Astrocyte of the cerebellum (primary cell): ENCODE results near the gene SEC16B.

Experiments used
- DNase-seq: peaks from one replicate; pipeline ENCODE4 v3.0.0-alpha.2; 2011; ENCODE audit warnings: low read depth
- H3K4me3 ChIP-seq: 2 replicates; pipeline ENCODE4 v1.5.1; 2011; ENCODE audit warnings: mild to moderate bottlenecking, low read depth, low read length, moderate library complexity
- CTCF ChIP-seq: IDR thresholded peaks from 2 replicates; pipeline ENCODE4 v1.5.1; 2012; ENCODE audit warnings: low read length, low read depth, moderate library complexity, mild to moderate bottlenecking; ENCODE audit errors: missing control alignments
- in situ Hi-C: cut with HindIII; loops from 2 replicates; pipeline ENCODE4 v1.10.0; 2017; ENCODE audit warnings: low sequenced_read_pairs

Gene SEC16B

DNA sequence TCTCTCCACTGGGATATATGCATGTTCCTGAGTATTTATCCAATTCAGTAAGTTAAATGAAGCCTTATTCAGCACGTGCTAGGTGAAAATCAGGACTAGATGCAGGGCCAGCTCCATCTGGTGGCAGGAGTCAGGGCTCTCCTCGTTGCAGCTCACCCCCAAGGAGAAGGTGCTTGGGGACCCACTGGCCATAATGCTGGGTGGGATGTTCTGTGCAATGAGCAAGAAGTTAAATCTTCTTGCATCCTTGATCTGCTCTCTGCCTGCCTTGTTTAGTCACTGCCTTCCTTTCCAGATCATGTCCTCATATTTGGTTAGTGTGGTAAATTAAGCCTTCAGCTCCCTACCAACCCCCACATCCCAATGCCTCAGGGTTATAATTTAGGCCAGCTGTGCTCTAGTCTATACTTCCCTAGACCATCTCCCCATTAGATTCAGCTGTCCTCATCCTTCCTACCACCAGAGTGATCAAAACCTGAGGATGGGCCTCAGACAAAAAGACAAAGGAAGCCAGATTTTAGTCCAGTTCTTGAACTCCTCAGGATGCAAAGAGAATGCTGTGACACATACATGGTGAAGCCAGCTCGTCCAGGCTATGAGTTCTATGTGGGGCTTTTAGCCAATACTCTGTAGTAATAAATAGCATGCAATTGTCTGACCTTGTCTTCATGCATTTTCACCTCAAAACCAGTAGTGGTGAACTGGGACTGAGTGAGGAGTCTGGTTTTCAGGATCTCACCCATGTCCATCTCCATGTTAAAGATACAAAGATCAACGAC is 55.9 kb downstream of the SEC16B start:
- in situ Hi-C loops, result no loop called here
- H3K4me3 ChIP-seq, result no peak overlapping the region
- DNase-seq, result no peak
- TF ChIP-seq CTCF, result peak; percentile 59

GRCh38 chr1:177912991-177913390 is 56.9 kb downstream of the SEC16B start:
- in situ Hi-C loops, result no loop called here
- no peak for DNase-seq
- H3K4me3 ChIP-seq, result no peak overlapping the region
- TF ChIP-seq CTCF, result no peak

GRCh38 chr1:177909416-177909815 is 60.4 kb downstream of the SEC16B start:
- TF ChIP-seq CTCF, result no peak
- DNase-seq, result no peak
- H3K4me3 ChIP-seq, result no peak overlapping the region
- in situ Hi-C loops, result no loop called here

- in situ Hi-C loops, result no loop called here
- no peak for DNase-seq
- H3K4me3 ChIP-seq, result no peak overlapping the region
- TF ChIP-seq CTCF, result no peak
These were observed 62.9 kb downstream of the SEC16B start for GRCh38 chr1:177907000-177907399.

DNA sequence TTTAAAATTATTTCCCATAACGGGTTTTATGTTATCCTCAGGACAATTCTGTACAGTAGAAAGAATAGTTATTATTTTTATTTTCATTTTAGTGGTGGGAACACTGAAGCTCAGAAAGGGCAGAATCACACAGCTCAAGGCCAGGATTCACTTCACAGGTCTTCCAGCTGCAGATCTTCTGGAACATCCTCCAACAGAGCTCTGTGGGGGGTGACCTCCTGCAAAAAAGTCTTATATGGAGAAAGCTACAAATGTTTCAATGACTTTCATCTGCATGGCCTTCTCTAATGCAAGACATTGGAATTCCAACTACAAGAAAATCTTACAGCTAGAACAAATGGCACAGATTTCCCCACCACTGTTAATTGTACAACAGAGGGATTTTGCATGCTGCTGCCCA is 64.2 kb downstream of the SEC16B start:
- H3K4me3 ChIP-seq, result no peak overlapping the region
- in situ Hi-C loops, result no loop called here
- no peak for DNase-seq
- no peak for TF ChIP-seq CTCF

- no peak overlapping the region for H3K4me3 ChIP-seq
- in situ Hi-C loops, result no loop called here
- no peak for TF ChIP-seq CTCF
- DNase-seq, result no peak
These were observed 67.6 kb downstream of the SEC16B start for GRCh38 chr1:177902266-177902665.
